Fibroblast of skin of left quadriceps (primary cell): ENCODE measurements around the gene COL9A1.

ENCODE experiments used
- DNase-seq, 2 experiments: peaks; one replicate each; pipeline ENCODE4 v3.0.0-alpha.2; 2013; ENCODE audit warnings: low read depth in 2 of 2

COL9A1 gene

DNA sequence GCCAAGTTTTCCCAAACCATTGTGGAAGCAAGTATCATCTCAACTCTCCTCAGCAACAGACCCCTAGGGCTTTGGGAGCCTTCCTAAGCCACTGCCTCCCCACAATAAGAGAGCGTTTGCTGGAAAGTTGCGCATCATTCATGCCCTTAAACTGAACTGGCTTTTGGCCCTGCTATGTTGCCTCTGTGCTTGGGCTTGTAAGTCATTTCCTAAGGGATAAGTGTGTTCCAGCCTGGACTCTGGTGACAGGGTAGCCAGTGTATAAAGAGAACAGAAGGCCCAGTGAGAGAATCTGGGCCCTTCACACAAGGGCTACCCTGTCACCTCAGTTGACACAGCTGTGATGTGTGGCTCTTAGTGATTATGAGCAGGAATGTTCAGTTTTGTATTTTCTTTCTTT, 77.8 kb downstream of the COL9A1 start:
- DNase-seq, result no peak

DNA sequence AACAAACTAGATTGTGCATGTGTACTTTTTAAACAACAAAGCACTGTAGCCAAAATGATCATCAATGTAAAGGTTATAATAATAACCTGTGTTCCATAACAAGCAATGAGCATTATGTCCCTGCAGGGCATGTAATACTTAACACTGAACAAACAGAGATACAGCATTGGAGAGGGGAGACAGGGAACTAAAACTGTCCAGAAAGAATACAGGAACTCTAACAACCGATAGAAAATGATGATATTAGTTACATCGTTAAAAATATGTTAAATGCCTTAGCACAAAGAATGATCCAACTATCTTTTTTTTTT, 80.5 kb downstream of the COL9A1 start:
- DNase-seq, result no peak

DNA sequence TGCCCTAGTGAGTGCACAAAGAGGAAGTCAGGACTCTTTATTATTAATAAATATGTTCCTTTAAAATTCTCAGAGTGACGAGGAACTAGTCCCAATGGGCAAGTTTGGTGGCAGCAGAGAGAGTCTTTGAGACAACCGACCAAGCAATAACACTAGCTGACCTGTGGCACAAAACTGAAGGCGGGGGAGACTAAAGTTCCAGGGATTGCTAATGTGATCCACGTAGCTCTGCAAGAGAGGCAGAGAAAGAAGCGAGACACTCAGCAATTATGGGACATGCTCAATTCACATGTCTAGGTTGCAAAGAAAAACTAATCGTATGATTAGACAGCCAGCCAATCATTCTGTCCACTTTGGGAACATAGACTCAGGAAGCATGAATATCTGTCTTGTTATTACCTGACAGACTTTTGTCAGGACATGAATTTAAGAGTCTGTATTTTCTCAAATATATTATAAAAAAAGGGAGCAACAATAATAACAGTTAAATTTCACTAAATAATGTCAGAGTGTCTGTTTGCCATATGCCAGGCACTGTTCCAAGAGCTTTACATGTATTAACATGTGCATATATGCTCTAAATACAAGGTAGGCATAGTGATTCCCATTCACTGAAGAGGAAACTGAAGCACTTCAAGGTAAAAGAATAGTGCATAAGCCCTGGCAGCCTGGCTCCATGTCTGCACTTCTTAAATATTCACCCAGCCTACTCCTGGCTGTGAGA, 81.0 kb downstream of the COL9A1 start:
- DNase-seq, result no peak

DNA sequence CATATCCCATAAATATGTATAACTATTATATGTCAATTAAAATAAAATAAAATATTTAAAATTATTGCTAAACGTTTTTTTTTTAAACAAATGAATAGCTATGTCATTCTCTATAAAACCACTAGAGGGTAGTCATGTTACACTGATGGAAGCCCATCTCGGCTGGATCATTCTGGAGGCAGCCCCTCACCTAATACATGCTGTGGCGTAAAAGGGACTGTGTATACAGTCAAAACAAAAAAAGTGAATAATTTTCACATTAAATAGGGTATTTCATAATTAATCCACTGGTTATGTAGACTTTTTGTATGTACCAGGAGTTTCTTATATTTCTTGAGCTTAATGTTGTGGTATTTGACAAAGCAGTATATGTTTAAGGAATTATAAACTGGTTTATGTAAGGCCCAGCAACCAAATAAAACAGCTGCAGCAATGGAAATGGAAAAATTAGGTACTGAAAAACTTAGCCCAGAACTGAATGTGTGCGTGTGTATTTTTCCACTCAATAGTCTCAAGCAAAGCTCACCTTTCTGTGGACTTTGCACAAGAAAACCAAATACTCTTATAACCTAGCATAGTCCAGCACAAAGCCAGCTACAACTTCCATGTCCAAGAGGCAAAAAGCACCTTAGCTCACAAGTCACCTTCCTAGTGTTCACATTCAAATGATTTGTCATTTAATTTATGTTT, 81.7 kb downstream of the COL9A1 start:
- DNase-seq, result peak in 1 of 2 experiments; percentile 7

DNA sequence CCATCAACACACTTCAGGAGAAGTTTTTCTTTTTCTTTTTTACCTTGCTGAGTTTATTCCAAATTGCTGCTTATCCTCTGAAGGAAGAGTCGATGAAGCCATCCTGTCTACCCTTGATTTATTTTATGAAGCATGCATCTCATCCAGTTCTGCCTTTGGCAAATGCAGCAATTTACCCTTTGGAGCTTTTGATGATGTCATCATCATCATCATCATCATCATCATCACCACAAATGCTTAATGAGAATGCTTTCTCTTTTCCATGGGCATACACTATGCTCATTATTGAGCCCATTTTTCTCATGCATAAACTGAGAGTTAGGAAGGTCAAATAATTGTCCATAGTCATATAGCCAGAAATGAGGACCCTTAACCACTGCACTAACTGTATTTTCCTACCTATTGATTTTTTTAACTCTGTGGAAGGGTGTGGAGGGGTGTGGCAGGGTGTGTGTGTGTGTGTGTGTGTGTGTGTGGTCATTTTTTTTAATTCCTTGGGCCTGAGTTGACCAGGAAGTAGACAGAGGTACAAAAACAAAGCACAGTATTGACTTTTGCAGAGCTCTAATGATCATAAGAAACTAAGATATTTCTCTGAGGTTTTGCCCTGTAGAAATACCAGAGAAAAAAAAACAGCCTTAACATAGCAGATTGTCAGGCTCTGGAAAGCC, 82.8 kb downstream of the COL9A1 start:
- no peak for DNase-seq

DNA sequence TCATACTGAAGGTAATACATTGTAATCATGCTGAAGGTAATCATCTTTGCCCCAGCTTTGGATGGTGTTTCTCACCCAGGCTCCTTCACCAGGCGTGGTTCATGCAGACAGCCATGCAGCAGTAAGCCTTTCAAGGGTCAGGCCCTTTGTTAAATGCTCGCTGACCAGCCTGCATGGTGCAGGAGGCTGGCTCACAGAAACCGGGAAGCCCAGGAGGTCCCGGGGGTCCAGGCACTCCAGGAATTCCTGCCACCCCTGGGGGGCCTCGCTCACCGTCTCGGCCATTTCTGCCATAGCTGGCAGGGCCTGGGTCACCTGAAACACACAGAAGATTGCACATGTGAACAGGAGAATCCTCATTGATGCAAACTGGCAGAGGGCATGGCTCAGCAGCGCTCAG, 86.1 kb downstream of the COL9A1 start:
- DNase-seq, result no peak

DNA sequence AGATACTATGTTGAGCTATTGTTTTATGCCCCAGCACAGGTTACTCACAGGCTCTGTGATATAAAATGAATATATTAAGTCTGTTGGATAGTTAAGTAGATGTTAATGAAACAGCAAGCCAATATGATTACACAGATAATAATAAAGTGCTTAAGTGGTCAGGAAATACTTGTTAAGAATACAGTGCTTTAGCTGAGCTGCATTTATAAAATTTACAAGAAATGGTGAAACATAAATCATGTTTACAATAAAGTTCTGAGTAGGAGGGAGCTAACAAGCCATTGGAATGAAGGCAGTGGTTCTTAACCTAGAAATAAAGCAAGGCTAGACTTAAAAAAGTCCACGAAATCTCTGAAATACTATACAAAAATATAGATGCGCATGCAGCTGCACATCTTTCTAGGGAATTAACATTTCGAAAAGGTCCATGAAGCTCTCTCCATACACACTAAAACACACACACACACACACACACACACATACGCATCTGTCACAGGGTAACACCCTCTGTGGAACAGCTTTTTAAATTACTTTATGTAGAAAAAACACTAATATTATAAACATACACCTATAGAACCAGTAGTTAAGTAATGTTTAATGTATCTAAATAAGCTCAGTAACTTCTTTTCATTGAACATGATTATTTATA, 87.3 kb downstream of the COL9A1 start:
- no peak for DNase-seq

DNA sequence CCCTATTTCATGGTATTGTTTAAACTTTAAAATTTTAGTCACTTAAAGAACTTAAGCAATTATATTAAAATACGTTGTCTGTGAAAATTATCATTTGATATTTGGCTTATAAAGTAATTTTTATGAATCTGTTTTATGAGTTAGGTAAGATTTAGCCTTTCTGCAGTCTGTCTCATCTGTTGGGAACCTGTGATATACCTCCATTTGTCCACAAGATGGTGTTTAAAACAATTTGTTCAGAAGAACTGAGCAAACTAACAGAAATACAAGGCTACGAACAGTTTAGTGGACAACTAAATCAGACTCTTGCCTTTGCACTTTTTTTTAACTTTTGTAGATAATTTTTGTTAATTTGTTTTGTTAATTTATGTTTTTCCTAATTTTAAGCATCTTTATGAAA, 92.4 kb downstream of the COL9A1 start:
- no peak for DNase-seq

DNA sequence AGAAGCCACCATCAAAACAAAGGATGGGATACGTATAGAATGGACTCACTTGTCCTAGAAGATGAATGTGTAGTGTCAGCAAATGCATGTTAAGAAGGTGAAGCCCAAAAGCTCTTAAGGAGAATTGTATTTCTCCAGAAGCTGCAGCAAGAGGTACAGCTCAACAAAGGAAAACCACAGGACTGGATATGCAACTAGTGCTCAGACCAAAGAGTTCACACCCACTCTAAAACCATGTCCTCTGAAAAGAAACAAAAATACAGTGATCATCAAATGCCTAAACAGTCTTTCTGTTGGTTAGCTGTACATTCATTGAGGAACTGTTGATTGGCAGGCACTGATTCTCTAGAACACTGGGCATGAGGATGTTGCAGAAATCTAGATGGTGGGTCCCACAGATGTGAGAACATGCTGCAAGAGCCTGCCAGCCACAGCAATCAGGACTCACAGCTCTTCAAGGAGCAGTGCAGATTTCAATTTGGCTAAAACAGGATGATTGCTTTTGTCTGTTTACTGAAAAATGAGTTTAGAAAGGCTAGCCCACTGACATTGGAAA, 94.6 kb downstream of the COL9A1 start:
- DNase-seq, result no peak

DNA sequence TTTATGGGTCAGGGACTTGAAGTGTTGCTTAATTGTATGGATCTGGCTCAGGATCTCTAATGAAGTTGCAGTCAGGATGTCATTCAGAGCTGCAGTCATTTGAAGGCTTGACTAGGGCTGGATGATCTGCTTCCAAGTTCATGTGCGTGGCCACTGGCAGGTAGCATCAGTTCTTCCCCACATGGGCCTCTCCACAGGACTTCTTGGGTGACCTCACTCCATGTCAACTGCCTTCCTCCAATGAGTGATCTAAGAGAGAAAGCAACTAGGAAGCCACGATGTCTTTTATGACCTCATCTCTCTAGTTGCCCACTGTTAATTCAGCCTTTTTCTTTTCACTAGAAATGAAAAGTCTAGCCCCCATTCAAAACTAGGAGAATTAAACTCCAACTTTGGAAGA, 104.1 kb downstream of the COL9A1 start:
- DNase-seq, result no peak

DNA sequence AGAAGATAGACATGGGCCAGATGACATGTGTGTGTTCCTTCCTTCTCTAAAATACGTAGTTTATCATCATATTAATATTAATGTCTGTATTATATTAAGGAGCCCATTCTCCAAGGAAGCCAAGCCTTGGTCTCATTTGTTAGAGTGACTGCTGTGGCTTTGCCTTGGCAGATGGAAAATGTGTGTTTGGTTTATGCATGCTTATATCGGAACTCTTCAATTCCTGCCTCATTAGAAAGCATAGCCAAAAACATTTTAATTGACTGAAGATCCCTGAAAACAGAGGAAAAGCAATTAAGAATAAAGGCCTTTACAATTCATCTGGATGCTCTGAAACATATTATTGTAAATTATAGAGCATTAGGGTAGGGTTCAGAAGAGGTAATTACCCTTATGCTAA, 106.4 kb downstream of the COL9A1 start:
- no peak for DNase-seq

DNA sequence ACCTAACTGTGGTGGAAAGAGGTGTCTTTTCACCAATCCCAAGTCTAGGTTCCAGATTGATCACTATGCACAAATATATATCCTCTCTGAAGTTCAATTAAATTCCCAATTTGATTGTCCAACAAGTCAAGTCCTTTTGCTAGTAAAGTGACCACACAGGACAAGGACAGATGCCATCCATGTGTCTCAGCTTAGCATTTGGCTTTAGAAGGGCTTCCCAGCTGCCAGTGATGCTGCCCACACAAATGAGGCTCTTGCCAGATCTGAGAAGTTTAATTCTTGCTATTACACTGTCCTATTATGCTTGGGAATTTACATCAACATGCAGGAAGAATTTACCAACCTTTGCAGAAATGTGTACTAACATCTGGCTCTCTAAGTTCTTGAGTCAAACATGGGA, 108.5 kb downstream of the COL9A1 start:
- DNase-seq, result no peak

DNA sequence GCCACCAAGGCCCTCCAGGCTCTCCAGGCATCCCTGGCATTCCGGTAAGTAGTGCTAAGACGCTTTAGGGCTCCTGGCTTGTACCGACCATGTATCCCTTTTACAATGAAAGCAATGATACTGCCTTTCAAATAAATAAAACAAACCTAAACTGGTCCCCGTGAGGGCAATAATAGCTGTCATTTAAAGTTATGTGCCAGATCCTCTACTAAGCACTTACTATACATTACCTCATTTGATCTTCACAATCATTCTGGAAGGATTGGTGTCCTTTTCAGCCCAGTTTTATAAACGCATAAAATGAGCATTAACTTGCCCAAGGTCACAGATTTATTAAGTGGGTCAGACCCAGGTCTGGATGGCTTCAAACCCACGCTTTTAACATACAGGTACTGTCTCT, 114.7 kb downstream of the COL9A1 start:
- DNase-seq, result no peak

DNA sequence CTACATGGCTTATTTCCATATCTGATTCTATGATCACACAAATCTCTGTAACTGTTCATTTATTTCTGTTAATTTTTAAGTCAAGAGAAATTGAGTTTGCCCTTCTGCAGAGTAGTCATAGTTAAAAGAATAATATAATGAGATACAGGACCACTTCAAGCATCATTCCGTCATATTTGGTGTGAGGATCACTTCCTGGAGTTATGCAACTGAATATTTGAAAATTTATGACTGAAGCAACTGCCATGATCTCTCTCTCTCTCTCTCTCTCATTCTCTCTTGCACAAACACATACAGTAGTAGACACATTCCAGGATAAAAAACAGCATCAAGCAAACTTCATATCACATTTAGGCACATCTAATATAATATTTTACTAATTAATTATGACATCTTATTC, 116.4 kb downstream of the COL9A1 start:
- DNase-seq, result no peak

DNA sequence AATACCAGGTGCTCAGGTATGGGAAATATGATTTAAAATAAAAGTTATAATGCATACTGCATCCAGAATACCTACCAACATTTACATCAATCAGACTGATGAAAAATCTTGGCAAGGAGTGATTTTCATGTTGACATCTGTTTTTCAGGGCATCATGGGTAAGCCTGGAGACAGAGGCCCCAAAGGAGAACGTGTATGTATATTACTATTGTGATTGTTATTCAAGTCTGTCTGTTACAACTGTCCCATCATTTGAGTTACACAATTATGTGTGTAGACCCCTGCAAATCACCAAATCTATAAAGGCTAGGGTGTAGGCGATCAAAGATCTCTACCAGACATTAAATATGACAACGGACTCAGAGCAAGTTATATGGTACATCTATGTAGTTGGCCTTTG, 118.2 kb downstream of the COL9A1 start:
- no peak for DNase-seq

DNA sequence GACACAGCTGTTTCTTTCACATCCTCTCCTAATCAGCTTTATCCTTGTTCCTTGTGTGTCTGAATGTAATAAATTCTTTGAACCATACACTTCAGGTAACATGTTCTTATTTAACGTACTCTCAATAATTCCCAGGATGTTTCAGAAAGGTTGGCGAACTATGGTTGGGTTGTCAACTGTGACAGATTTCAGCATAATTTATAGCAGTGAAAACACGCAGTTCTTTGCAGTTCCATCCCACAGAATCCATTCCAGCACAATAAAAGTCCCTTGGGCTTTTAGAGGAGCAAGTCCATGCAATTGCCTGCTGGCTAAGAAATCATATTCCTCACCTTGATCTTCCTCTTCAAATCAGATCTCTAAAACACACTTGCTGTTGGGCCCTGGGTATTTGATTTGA, 119.3 kb downstream of the COL9A1 start:
- no peak for DNase-seq

DNA sequence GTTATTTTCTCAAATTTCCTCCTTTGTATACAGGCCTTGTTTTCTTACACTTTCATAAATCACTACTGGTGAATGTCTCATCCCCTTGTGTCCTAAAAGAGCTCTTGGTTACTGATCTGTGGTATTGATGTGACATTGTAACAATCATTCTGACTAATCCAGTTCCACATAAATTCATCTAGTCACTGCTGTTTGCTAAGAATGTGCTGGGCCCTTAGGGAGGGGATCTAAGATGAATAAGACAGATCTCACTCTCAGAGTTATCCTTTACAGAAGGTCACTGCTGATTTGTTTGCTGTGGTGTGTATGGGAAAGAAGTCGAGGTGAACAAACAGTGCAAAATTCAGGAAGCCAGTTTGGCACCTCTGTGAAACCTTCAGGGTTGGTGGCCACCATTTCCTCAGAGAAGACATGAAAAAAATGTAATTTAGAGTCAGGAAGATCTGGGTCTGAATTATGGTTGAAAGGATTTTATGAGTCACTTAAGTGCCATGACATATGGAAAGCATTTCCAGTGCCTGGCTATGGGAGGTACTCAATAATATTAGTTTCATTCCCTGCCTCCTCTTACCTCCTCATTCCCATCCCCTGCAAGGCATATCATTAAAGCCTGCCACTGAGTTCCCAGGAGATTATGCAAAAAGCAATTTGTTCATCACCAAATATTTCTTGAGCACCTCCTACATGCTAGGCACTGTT, 121.8 kb downstream of the COL9A1 start:
- DNase-seq, result peak; percentile 57

DNA sequence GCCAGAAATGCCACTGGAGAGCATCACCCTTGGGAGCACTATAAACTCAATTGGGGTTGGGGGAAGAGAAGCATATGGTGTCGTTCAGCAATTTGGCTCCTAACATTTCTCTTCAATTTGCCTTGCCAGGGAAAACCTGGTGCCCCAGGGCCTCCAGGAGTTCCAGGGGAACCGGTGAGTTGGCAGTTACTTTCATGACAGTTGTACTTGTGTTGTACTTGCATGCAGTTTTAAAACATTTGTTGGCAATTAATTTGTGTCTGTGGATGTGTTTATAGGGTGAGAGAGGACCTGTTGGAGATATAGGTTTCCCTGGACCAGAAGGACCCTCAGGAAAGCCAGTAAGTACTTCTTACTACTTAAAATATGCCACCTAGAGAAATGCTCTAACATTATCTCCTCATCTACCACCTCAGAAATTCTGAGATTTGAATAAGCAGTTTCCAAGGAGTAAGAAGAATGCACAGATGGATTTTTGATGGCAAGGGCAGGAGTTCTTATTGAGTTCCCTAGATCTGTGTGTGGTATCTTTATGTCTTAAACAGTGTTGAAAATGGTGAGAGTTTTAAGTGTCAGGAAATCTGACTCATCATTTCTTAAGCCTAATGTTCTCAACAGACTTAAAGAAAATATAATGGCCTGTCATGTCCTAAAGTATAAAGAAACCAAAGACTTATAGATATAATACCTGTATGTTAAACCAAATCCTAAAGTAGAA, 122.5 kb downstream of the COL9A1 start:
- DNase-seq, result peak; percentile 51

DNA sequence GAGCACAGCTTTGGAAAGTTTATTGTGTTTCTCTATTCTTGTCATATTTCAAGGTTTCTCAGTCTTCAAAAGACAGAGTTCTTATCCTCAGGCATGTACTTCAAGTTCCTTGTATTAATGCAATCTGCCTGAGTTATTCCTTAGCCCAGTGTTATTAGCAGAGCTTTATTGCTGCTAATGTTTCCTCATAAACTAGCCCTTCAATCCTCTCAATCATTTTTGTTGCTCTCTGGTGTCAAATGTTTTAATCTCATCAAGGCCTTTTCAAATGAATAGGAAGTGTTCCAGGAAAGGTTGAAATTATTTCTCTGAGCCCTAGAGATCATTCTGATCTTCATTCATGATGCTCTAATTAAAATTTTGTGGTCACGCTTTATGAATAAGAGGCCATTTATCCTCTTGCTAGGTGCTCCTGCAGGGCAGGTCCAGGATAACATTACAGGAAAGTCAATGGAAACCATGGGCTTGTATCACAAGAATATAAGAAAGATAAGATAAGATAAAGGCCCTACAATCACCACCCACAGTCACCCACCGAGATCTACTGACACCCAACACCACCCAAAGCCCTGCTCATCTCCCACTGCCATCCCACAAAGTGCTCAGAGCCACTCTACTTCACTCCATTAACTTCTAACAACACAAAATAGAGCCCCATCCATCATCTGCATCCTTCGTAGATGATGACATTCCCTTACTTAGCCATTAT, 125.9 kb downstream of the COL9A1 start:
- no peak for DNase-seq

DNA sequence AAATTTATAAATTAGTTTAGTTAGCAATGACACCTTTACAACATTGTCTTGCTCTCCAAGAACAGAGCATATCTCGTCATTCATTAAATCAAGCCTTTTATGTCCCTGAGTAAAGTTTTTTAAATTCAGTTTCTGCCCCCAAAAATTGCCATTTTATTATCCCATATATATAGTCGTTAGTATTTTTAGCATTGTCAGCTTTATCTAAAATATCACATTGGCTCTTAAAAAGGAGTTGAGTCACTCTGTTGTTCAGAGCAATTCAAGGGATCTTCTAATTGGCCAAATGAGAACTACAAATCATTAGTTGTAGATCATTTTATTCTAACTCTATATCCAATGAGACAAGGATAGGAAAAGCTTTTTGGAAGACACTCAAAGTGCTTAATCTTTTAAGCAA, 127.1 kb downstream of the COL9A1 start:
- DNase-seq, result no peak

DNA sequence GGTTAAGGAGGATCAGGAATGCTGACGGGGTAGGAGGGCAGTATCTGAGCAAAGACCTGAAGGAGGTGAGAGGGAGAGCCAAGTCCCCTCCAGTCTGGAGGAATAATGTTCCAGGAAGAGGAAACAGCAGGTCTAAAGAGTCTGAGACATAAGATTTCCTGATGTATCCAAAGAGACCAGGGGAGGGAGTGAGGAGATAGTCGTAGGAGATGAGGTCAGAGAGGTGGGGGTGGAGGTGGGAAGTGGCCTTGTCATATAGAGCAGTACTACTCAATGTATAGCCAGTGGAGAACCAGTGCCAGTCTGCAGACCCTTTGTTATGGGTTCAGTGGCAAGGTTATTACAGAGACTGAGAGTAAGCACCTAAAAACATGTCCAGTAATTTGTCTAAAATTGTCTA, 130.6 kb downstream of the COL9A1 start:
- no peak for DNase-seq
